Neural crest cell (in vitro differentiated cells): ENCODE results near the gene KLHL12. TPM values are rescaled to one million over a fixed set of nuclear protein-coding genes. Genes with fewer than 3 reads are reported as not detected.
"Not testable (repeated sequence)": the region's sequence is repeated elsewhere in the genome, so short reads cannot be mapped to it uniquely, and the experiment has no call there.

Experiments used
- DNase-seq: peaks from one replicate; pipeline ENCODE4 v3.0.0; 2021; ENCODE audit warnings: low read depth, mixed read lengths, low spot score
- H3K27ac Mint-ChIP-seq: one replicate; pipeline ENCODE4 v1.8.0; 2021; ENCODE audit warnings: mild to moderate bottlenecking, mixed read lengths; ENCODE audit not compliant: unreplicated experiment
- H3K27me3 Mint-ChIP-seq: 2 replicates; pipeline ENCODE4 v1.8.0; 2021; ENCODE audit warnings: low read depth, mild to moderate bottlenecking, mixed read lengths
- H3K36me3 Mint-ChIP-seq: 2 replicates; pipeline ENCODE4 v1.8.0; 2021; ENCODE audit warnings: low read depth, mild to moderate bottlenecking, mixed read lengths
- H3K4me1 Mint-ChIP-seq: 2 replicates; pipeline ENCODE4 v1.8.0; 2021; ENCODE audit warnings: mixed read lengths
- H3K4me3 Mint-ChIP-seq: one replicate; pipeline ENCODE4 v1.8.0; 2021; ENCODE audit warnings: mild to moderate bottlenecking, mixed read lengths
- H3K9me3 Mint-ChIP-seq: 2 replicates; pipeline ENCODE4 v1.8.0; 2021; ENCODE audit warnings: mixed read lengths
- total RNA-seq: library from RNA; stranded (reverse); gene quantifications from 2 replicates; pipeline ENCODE4 v1.2.1, GENCODE V29; 2021
- TF ChIP-seq, protein P1 (sequence below): fragments of 200-600 bp; sonication (generic); conservative IDR thresholded peaks from 2 replicates; pipeline ENCODE4 v1.5.0; 2021; ENCODE audit warnings: antibody characterized with exemption, mild to moderate bottlenecking

Gene KLHL12
- total RNA-seq, 1 donor from 2014 or later = 30.6 TPM

DNA sequence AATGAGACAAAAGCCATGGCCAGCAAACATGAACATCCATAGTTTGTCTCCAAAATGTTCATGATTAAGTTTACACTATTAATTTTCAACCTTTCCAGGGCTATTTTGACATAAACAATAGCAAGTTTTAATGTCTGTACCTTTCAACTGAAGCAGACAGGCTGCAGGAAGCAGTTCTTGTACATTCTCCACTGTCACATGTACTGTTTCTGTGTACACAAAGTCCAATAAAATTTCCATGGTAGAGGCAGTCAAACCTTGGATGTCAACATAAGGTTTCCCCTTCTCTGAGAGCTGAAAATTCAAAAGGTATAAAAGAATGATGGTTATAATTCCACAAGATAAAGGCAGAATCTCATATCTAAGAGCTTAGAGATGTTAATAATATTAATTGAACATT lies 7.4 kb downstream of the KLHL12 start:
- Mint-ChIP-seq H3K27ac (no peak overlapping the region), H3K36me3 (no peaks in the 10 kb centered on the region)
- TF ChIP-seq, protein P1, sequence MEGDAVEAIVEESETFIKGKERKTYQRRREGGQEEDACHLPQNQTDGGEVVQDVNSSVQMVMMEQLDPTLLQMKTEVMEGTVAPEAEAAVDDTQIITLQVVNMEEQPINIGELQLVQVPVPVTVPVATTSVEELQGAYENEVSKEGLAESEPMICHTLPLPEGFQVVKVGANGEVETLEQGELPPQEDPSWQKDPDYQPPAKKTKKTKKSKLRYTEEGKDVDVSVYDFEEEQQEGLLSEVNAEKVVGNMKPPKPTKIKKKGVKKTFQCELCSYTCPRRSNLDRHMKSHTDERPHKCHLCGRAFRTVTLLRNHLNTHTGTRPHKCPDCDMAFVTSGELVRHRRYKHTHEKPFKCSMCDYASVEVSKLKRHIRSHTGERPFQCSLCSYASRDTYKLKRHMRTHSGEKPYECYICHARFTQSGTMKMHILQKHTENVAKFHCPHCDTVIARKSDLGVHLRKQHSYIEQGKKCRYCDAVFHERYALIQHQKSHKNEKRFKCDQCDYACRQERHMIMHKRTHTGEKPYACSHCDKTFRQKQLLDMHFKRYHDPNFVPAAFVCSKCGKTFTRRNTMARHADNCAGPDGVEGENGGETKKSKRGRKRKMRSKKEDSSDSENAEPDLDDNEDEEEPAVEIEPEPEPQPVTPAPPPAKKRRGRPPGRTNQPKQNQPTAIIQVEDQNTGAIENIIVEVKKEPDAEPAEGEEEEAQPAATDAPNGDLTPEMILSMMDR = no peak

GRCh38 chr1:202915146-202915545 lies 11.9 kb downstream of the KLHL12 start:
- no peak for DNase-seq
- Mint-ChIP-seq H3K27me3 (no peaks in the 10 kb centered on the region), H3K27ac (no peak overlapping the region), H3K4me1 (no peaks in the 10 kb centered on the region), H3K9me3 (no peaks in the 10 kb centered on the region), H3K36me3 (no peaks in the 10 kb centered on the region), H3K4me3 (no peak overlapping the region)
- TF ChIP-seq, protein P1 = no peak

More for the DNA sequence above, 7.4 kb downstream of the KLHL12 start:
- no peak overlapping the region for H3K4me3 Mint-ChIP-seq
- no peak for DNase-seq
- no peaks in the 10 kb centered on the region for H3K9me3 Mint-ChIP-seq
- H3K27me3 Mint-ChIP-seq = no peaks in the 10 kb centered on the region
- no peaks in the 10 kb centered on the region for H3K4me1 Mint-ChIP-seq

- not testable (repeated sequence) for DNase-seq, H3K27ac Mint-ChIP-seq, H3K4me1 Mint-ChIP-seq, H3K36me3 Mint-ChIP-seq, H3K27me3 Mint-ChIP-seq, H3K9me3 Mint-ChIP-seq, H3K4me3 Mint-ChIP-seq
Measured at GRCh38 chr1:202912476-202912875, 14.6 kb downstream of the KLHL12 start.

- no peaks in the 10 kb centered on the region for H3K27me3 Mint-ChIP-seq
- DNase-seq = no peak
- no peaks in the 10 kb centered on the region for H3K36me3 Mint-ChIP-seq
- H3K4me3 Mint-ChIP-seq = no peak overlapping the region
- no peak overlapping the region for H3K27ac Mint-ChIP-seq
- no peaks in the 10 kb centered on the region for H3K9me3 Mint-ChIP-seq
- TF ChIP-seq, protein P1 = no peak
- H3K4me1 Mint-ChIP-seq = no peaks in the 10 kb centered on the region
Measured at GRCh38 chr1:202909494-202909893, 17.5 kb downstream of the KLHL12 start.

GRCh38 chr1:202908998-202909397 lies 18.0 kb downstream of the KLHL12 start:
- Mint-ChIP-seq H3K4me3 (no peak overlapping the region), H3K27ac (no peak overlapping the region), H3K36me3 (no peaks in the 10 kb centered on the region), H3K4me1 (no peaks in the 10 kb centered on the region), H3K27me3 (no peaks in the 10 kb centered on the region), H3K9me3 (no peaks in the 10 kb centered on the region)
- TF ChIP-seq, protein P1 = no peak
- DNase-seq = no peak

DNA sequence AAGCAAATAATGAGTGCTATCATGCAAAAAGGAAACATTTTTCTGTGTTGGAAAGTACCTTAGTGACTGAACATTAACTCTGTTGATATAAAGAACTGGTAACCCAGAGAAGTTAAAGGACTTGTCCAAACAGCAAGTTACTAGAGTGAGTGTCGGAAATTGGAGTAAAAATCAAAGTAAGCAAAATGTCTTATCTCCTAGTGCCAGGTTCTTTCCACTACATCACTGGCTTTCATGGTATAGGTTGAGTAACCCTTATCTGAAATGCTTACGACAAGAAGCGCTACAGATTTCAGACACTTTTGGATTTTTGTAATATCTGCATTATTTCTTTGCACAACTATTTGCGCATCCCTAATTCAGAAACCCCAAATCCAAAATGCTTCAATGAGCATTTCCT lies 21.7 kb downstream of the KLHL12 start:
- no peaks in the 10 kb centered on the region for H3K27me3 Mint-ChIP-seq
- no peaks in the 10 kb centered on the region for H3K36me3 Mint-ChIP-seq
- no peaks in the 10 kb centered on the region for H3K9me3 Mint-ChIP-seq
- TF ChIP-seq, protein P1 = no peak
- no peak overlapping the region for H3K4me3 Mint-ChIP-seq
- H3K27ac Mint-ChIP-seq = no peak overlapping the region
- DNase-seq = no peak
- H3K4me1 Mint-ChIP-seq = no peaks in the 10 kb centered on the region

- not testable (repeated sequence) for H3K27me3 Mint-ChIP-seq, H3K4me1 Mint-ChIP-seq, H3K9me3 Mint-ChIP-seq, H3K4me3 Mint-ChIP-seq, DNase-seq, H3K27ac Mint-ChIP-seq, H3K36me3 Mint-ChIP-seq
Measured at GRCh38 chr1:202903808-202904207, 23.2 kb downstream of the KLHL12 start.
